Measurements from ENCODE around the gene NDUFAF8. TPM values are rescaled to one million over a fixed set of nuclear protein-coding genes. Genes with fewer than 3 reads are reported as not detected.

The NDUFAF8 gene
- total RNA-seq, 1 experiment from 2014 or later = 129 TPM

- H3K27me3 ChIP-seq = no peaks in the 10 kb centered on the region
- no peaks in the 10 kb centered on the region for H3K9me3 ChIP-seq (replicated peaks)
- H3K27ac ChIP-seq = no peak overlapping the region
- peaks cover 33% of the 10 kb centered on the region for H3K36me3 ChIP-seq
- no peak for DNase-seq
- H3K4me3 ChIP-seq = no peak overlapping the region
- H3K4me1 ChIP-seq = no peaks in the 10 kb centered on the region
Measured at GRCh38 chr17:81208651-81209050, 30.5 kb upstream of the NDUFAF8 start.

- H3K4me1 ChIP-seq = no peaks in the 10 kb centered on the region
- DNase-seq = no peak
Measured at GRCh38 chr17:81209141-81209540, 30.0 kb upstream of the NDUFAF8 start.

GRCh38 chr17:81210466-81210865, 28.7 kb upstream of the NDUFAF8 start:
- no peaks in the 10 kb centered on the region for H3K4me1 ChIP-seq
- no peak overlapping the region for H3K27ac ChIP-seq
- H3K9me3 ChIP-seq (replicated peaks) = no peaks in the 10 kb centered on the region
- peaks cover 25% of the 10 kb centered on the region for H3K36me3 ChIP-seq
- no peak for DNase-seq
- H3K27me3 ChIP-seq = no peaks in the 10 kb centered on the region
- H3K4me3 ChIP-seq = no peak overlapping the region

More at GRCh38 chr17:81209141-81209540, 30.0 kb upstream of the NDUFAF8 start:
- Histone ChIP-seq H3K9me3 (replicated peaks) (no peaks in the 10 kb centered on the region), H3K4me3 (no peak overlapping the region), H3K27ac (no peak overlapping the region), H3K36me3 (peaks cover 30% of the 10 kb centered on the region), H3K27me3 (no peaks in the 10 kb centered on the region)

- H3K4me3 ChIP-seq = no peak overlapping the region
- H3K36me3 ChIP-seq = peaks cover 29% of the 10 kb centered on the region
- no peaks in the 10 kb centered on the region for H3K9me3 ChIP-seq (replicated peaks)
- DNase-seq = no peak
- H3K4me1 ChIP-seq = no peaks in the 10 kb centered on the region
- no peak overlapping the region for H3K27ac ChIP-seq
- H3K27me3 ChIP-seq = no peaks in the 10 kb centered on the region
Measured at GRCh38 chr17:81210868-81211267, 28.2 kb upstream of the NDUFAF8 start.

GRCh38 chr17:81212365-81212764, 26.8 kb upstream of the NDUFAF8 start:
- Histone ChIP-seq H3K9me3 (replicated peaks) (no peaks in the 10 kb centered on the region), H3K4me3 (no peak overlapping the region), H3K36me3 (peaks cover 26% of the 10 kb centered on the region), H3K27me3 (no peaks in the 10 kb centered on the region), H3K27ac (no peak overlapping the region), H3K4me1 (no peaks in the 10 kb centered on the region)
- DNase-seq = no peak

GRCh38 chr17:81213978-81214377, 25.1 kb upstream of the NDUFAF8 start:
- H3K27ac ChIP-seq = no peak overlapping the region
- no peaks in the 10 kb centered on the region for H3K4me1 ChIP-seq
- peaks cover 17% of the 10 kb centered on the region for H3K36me3 ChIP-seq
- DNase-seq = no peak
- no peak overlapping the region for H3K4me3 ChIP-seq
- H3K27me3 ChIP-seq = no peaks in the 10 kb centered on the region
- H3K9me3 ChIP-seq (replicated peaks) = no peaks in the 10 kb centered on the region

- peak in 1 of 2 experiments; percentile 46 for DNase-seq
- Histone ChIP-seq H3K9me3 (replicated peaks) (no peaks in the 10 kb centered on the region), H3K4me3 (no peak overlapping the region), H3K36me3 (peaks cover 13% of the 10 kb centered on the region), H3K27ac (no peak overlapping the region), H3K4me1 (peaks cover 9% of the 10 kb centered on the region), H3K27me3 (no peaks in the 10 kb centered on the region)
Measured at GRCh38 chr17:81217491-81217890, 21.6 kb upstream of the NDUFAF8 start.

- Histone ChIP-seq H3K9me3 (replicated peaks) (no peaks in the 10 kb centered on the region), H3K27ac (no peak overlapping the region), H3K4me1 (peaks cover 9% of the 10 kb centered on the region), H3K36me3 (peaks cover 13% of the 10 kb centered on the region), H3K4me3 (no peak overlapping the region), H3K27me3 (no peaks in the 10 kb centered on the region)
- no peak for DNase-seq
Measured at GRCh38 chr17:81218459-81218858, 20.7 kb upstream of the NDUFAF8 start.

- H3K4me1 ChIP-seq = peaks cover 9% of the 10 kb centered on the region
- H3K9me3 ChIP-seq (replicated peaks) = no peaks in the 10 kb centered on the region
- DNase-seq = no peak
- H3K27me3 ChIP-seq = no peaks in the 10 kb centered on the region
- no peak overlapping the region for H3K27ac ChIP-seq
- peaks cover 13% of the 10 kb centered on the region for H3K36me3 ChIP-seq
- no peak overlapping the region for H3K4me3 ChIP-seq
Measured at GRCh38 chr17:81218991-81219390, 20.1 kb upstream of the NDUFAF8 start.

- Histone ChIP-seq H3K4me1 (peaks cover 9% of the 10 kb centered on the region), H3K27me3 (no peaks in the 10 kb centered on the region), H3K4me3 (no peak overlapping the region), H3K9me3 (replicated peaks) (no peaks in the 10 kb centered on the region), H3K27ac (no peak overlapping the region), H3K36me3 (peaks cover 13% of the 10 kb centered on the region)
- no peak for DNase-seq
Measured at GRCh38 chr17:81219476-81220180, 19.5 kb upstream of the NDUFAF8 start.

- Histone ChIP-seq H3K27me3 (no peaks in the 10 kb centered on the region), H3K27ac (no peak overlapping the region), H3K36me3 (peaks cover 8% of the 10 kb centered on the region), H3K9me3 (replicated peaks) (no peaks in the 10 kb centered on the region), H3K4me1 (peaks cover 9% of the 10 kb centered on the region), H3K4me3 (peak overlapping the region; percentile 88)
- DNase-seq = peak in 1 of 2 experiments; percentile 54
Measured at GRCh38 chr17:81221371-81221841, 17.7 kb upstream of the NDUFAF8 start.

- H3K4me1 ChIP-seq = peaks cover 9% of the 10 kb centered on the region
- peak overlapping the region; percentile 88 for H3K4me3 ChIP-seq
- H3K9me3 ChIP-seq (replicated peaks) = no peaks in the 10 kb centered on the region
- H3K27me3 ChIP-seq = no peaks in the 10 kb centered on the region
- peak overlapping the region; percentile 3; the same call in 1 of the 2 replicates for H3K27ac ChIP-seq
- DNase-seq = peak in 1 of 2 experiments; percentile 51
- peaks cover 4% of the 10 kb centered on the region for H3K36me3 ChIP-seq
Measured at GRCh38 chr17:81221842-81222619, 17.1 kb upstream of the NDUFAF8 start.

GRCh38 chr17:81222620-81222905, 16.6 kb upstream of the NDUFAF8 start:
- DNase-seq = no peak
- H3K27me3 ChIP-seq = no peaks in the 10 kb centered on the region
- peaks cover 9% of the 10 kb centered on the region for H3K4me1 ChIP-seq
- H3K36me3 ChIP-seq = peaks cover 4% of the 10 kb centered on the region
- H3K9me3 ChIP-seq (replicated peaks) = no peaks in the 10 kb centered on the region
- peak overlapping the region; percentile 3; the same call in 1 of the 2 replicates for H3K27ac ChIP-seq
- peak overlapping the region; percentile 88 for H3K4me3 ChIP-seq

- H3K27ac ChIP-seq = peak within 1 kb of the TSS; percentile 19; the same call in 1 of the 2 replicates
- peaks cover 4% of the 10 kb centered on the region for H3K36me3 ChIP-seq
- H3K9me3 ChIP-seq (replicated peaks) = no peaks in the 10 kb centered on the region
- peaks cover 9% of the 10 kb centered on the region for H3K4me1 ChIP-seq
- no peaks in the 10 kb centered on the region for H3K27me3 ChIP-seq
- DNase-seq = peak; percentile 100
- peak within 1 kb of the TSS; percentile 88 for H3K4me3 ChIP-seq
Measured at GRCh38 chr17:81222906-81223761, 16.0 kb upstream of the NDUFAF8 start, which contains the start of gene CEP131. TSS of gene CEP131 (minus strand) at chr17:81222965. CDS start at chr17:81220056, 2,909 bp downstream.

All from SJCRH30 (cell line).